Thyroid gland (tissue), 4 donors: ENCODE data around the gene ZBTB40. TPM values are rescaled to one million over a fixed set of nuclear protein-coding genes. Genes with fewer than 3 reads are reported as not detected.

ENCODE experiments used
- DNase-seq, 2 donors: peaks; one replicate each; pipeline ENCODE4 v3.0.0-alpha.2; 2019
- H3K27ac ChIP-seq, 3 donors: fragments of 200-600 bp; sonication (generic); 1 replicate in 2 of 3; 2 replicates in 1 of 3; pipeline ENCODE4 v1.5.1; 2016 to 2019; ENCODE audit warnings: mild to moderate bottlenecking in 1 of 3, moderate library complexity in 1 of 3
- H3K27me3 ChIP-seq: fragments of 200-600 bp; sonication (generic); one replicate; pipeline ENCODE4 v1.5.1; 2019
- H3K36me3 ChIP-seq, 2 donors: fragments of 200-600 bp; sonication (generic); one replicate each; pipeline ENCODE4 v1.5.1; 2016 to 2019
- H3K4me1 ChIP-seq, 2 donors: fragments of 200-600 bp; sonication (generic); one replicate each; pipeline ENCODE4 v1.5.1; 2017 to 2019
- H3K4me3 ChIP-seq, 3 donors: fragments of 200-600 bp; sonication (generic); replicated peaks in 1 of 3; 1 replicate in 2 of 3; 2 replicates in 1 of 3; pipeline ENCODE4 v1.5.1; 2016; ENCODE audit warnings: mild to moderate bottlenecking in 1 of 3
- H3K9me3 ChIP-seq: fragments of 200-600 bp; sonication (generic); one replicate; pipeline ENCODE4 v1.5.1; 2017
- POLR2A ChIP-seq, 2 donors: fragments of 450-650 bp; IDR thresholded peaks; one replicate each; pipeline ENCODE4 v1.6.1; 2017; ENCODE audit warnings: antibody characterized with exemption in 2 of 2, mild to moderate bottlenecking in 2 of 2, moderate library complexity in 1 of 2
- WGBS, 2 donors: methylation state at CpG; one replicate each; pipeline ENCODE4 v1.1.5; 2017; 5-methylcytosine and 5-hydroxymethylcytosine counted together
- intact Hi-C: fragments of 100-400 bp; cut with DNase I; formaldehyde crosslinking; loops from one replicate; pipeline ENCODE4 v1.15.1; 2023
- total RNA-seq, 4 donors: library from RNA; depleted of rRNA; stranded (reverse); fragments of >200 nt; gene quantifications; one replicate each; pipeline ENCODE4 v1.2.3, GENCODE V29; 2016
- TF ChIP-seq, protein P1 (sequence below), 6 experiments: fragments of 200-600 bp in 3 of 6; fragments of 450-650 bp in 3 of 6; sonication (generic) in 3 of 6; IDR thresholded peaks; one replicate each; pipeline ENCODE4 v1.5.1; 2016 to 2019; ENCODE audit warnings: antibody characterized with exemption in 6 of 6, mild to moderate bottlenecking in 2 of 6, inconsistent platforms in 1 of 6, moderate library complexity in 1 of 6

The ZBTB40 gene
- total RNA-seq, 4 donors from 2014 or later, result 18.7 to 30.1 (median 23.8) TPM

DNA sequence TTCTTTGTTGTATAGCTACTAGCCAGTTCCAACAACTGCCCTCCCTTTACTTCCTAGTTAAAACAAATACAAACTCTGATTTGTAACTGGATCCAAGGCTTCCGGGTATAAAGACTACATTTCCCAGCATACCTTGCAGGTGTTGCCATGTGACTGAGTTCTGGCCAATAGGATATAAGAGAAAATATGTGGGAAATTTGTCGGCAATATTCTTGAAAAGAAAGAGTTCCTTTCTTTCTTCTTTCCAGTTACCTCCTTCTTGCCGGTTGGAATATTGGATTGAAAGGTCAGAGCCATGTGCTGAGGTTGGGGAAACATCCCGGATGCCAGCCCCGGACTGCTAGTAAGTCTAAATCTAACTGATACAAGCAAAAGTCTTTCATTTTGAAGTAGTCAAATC lies 23.0 kb upstream of the ZBTB40 start:
- H3K27me3 ChIP-seq, result no peaks in the 10 kb centered on the region
- H3K36me3 ChIP-seq, result no peaks in the 10 kb centered on the region
- 33 to 48% methylated on average over 5 of the region's 5 CpGs for WGBS, 2 donors
- H3K4me3 ChIP-seq, result no peak overlapping the region
- intact Hi-C loops, result no loop called here
- no peak for DNase-seq
- no peaks in the 10 kb centered on the region for H3K4me1 ChIP-seq
- H3K27ac ChIP-seq, result no peak overlapping the region
- H3K9me3 ChIP-seq, result no peaks in the 10 kb centered on the region
- TF ChIP-seq POLR2A (IDR thresholded peaks at IDR 0.05), result no peak
- TF ChIP-seq, protein P1, sequence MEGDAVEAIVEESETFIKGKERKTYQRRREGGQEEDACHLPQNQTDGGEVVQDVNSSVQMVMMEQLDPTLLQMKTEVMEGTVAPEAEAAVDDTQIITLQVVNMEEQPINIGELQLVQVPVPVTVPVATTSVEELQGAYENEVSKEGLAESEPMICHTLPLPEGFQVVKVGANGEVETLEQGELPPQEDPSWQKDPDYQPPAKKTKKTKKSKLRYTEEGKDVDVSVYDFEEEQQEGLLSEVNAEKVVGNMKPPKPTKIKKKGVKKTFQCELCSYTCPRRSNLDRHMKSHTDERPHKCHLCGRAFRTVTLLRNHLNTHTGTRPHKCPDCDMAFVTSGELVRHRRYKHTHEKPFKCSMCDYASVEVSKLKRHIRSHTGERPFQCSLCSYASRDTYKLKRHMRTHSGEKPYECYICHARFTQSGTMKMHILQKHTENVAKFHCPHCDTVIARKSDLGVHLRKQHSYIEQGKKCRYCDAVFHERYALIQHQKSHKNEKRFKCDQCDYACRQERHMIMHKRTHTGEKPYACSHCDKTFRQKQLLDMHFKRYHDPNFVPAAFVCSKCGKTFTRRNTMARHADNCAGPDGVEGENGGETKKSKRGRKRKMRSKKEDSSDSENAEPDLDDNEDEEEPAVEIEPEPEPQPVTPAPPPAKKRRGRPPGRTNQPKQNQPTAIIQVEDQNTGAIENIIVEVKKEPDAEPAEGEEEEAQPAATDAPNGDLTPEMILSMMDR (IDR thresholded peaks at IDR 0.05), result no peak

DNA sequence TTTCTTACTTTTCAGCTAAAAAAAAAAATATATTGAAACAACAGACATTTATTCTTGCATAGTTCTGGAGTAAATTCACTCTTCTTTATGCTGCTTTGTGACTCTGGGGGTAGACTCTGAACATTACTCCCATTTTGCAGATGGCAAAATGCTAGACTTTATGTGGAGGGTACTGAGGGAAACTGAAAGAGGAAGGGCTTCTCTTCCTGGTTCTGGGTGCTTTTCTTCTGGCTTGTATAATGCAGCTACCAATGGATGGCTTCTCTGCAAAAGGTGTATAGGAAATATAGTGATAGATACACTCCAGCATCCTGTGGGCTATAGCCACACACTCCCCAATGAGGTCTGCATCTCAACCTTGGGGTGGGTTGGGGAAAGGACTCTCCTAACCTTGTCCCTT lies 19.7 kb upstream of the ZBTB40 start:
- DNase-seq, result no peak
- Histone ChIP-seq H3K4me3 (no peak overlapping the region), H3K27me3 (no peaks in the 10 kb centered on the region), H3K36me3 (no peaks in the 10 kb centered on the region), H3K27ac (no peak overlapping the region), H3K9me3 (no peaks in the 10 kb centered on the region), H3K4me1 (no peaks in the 10 kb centered on the region)
- intact Hi-C loops, result no loop called here
- TF ChIP-seq, protein P1 (IDR thresholded peaks at IDR 0.05), result no peak
- TF ChIP-seq POLR2A (IDR thresholded peaks at IDR 0.05), result no peak

DNA sequence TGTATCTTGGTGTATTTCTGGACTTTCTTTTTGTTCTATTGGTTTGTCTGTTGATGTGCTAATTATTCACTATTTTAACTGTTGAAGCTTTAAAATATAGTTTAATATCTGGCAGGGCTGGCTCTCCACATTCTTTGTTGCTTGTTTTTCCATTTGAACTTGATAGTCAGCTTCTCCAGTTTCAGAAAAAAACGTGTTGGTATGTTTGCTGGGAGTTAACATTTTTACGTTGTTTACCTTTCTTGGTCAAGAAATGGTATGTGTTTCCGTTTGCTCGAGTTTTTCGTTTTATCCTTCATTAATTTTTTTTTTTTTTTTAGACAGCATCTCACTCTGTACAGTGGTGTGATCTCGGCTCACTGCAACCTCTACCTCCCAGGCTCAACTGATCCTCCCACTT lies 16.9 kb upstream of the ZBTB40 start:
- Histone ChIP-seq H3K27ac (no peak overlapping the region), H3K9me3 (no peaks in the 10 kb centered on the region), H3K4me1 (no peaks in the 10 kb centered on the region), H3K36me3 (no peaks in the 10 kb centered on the region), H3K27me3 (no peaks in the 10 kb centered on the region), H3K4me3 (no peak overlapping the region)
- 75 to 77% methylated on average over 6 of the region's 6 CpGs for whole genome bisulfite sequencing, 2 donors
- TF ChIP-seq, protein P1 (IDR thresholded peaks at IDR 0.05), result no peak
- TF ChIP-seq POLR2A (IDR thresholded peaks at IDR 0.05), result no peak
- no peak for DNase-seq
- intact Hi-C loops, result no loop called here

DNA sequence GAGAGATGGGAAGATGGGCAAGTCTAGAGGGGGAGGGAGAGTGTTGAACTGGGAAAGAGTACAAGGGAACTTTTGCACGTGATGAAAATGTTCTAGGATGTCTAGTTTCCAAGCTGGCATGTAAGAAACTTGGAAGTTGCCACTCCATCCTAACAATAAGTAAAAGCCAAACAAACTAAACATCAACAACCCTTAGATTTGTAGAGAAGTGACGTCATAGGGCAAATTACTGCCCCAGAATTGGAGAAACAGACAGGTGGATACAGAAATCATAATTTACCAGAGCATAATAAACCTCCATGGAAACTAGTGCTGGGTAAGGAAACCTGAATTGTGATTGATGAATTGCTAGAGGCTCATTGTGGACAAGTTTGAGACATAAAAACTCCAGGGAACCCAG lies 14.7 kb upstream of the ZBTB40 start:
- WGBS, 2 donors, result 77 to 84% methylated on average over 2 of the region's 2 CpGs
- H3K9me3 ChIP-seq, result no peaks in the 10 kb centered on the region

DNA sequence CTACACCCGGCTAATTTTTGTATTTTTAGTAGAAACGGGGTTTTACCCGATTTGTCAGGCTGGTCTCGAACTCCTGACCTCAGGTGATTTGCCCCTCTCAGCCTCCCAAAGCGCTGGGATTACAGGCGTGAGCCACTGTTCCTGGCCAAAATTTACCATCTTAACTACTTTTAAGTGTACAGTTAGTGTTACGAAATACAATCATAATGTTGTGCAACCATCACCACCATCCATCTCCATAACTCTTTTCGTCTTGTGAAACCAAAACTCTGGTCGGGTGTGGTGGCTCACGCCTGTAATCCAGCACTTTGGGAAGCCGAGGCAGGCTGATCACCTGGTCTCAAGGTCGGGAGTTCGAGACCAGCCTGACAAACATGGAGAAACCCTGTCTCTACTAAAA lies 14.1 kb upstream of the ZBTB40 start:
- no peak for DNase-seq
- TF ChIP-seq POLR2A (IDR thresholded peaks at IDR 0.05), result no peak
- TF ChIP-seq, protein P1 (IDR thresholded peaks at IDR 0.05), result no peak
- no peaks in the 10 kb centered on the region for H3K4me1 ChIP-seq
- H3K9me3 ChIP-seq, result no peaks in the 10 kb centered on the region
- H3K4me3 ChIP-seq, result no peak overlapping the region
- no peaks in the 10 kb centered on the region for H3K27me3 ChIP-seq
- 90 to 92% methylated on average over 13 of the region's 13 CpGs for WGBS, 2 donors
- intact Hi-C loops, result no loop called here
- no peak overlapping the region for H3K27ac ChIP-seq
- H3K36me3 ChIP-seq, result no peaks in the 10 kb centered on the region

More for the DNA sequence above, 14.7 kb upstream of the ZBTB40 start:
- Histone ChIP-seq H3K27me3 (no peaks in the 10 kb centered on the region), H3K36me3 (no peaks in the 10 kb centered on the region), H3K4me3 (no peak overlapping the region), H3K4me1 (no peaks in the 10 kb centered on the region), H3K27ac (no peak overlapping the region)
- TF ChIP-seq, protein P1 (IDR thresholded peaks at IDR 0.05), result no peak
- no peak for TF ChIP-seq POLR2A (IDR thresholded peaks at IDR 0.05)
- intact Hi-C loops, result no loop called here
- DNase-seq, result no peak
